ENCODE results near the gene TBC1D4.

TBC1D4 gene

GRCh38 chr13:75468602-75469001 is 13.4 kb downstream of the TBC1D4 start:
- Histone ChIP-seq H3K4me1 (ENCODE audit: control insufficient read depth, insufficient read depth, low read length) (no peaks in the 10 kb centered on the region), H3K4me3 (ENCODE audit: low read length in 2 of 2) (no peak overlapping the region), H3K27ac (ENCODE audit: low read length) (no peak overlapping the region), H3K36me3 (ENCODE audit: control insufficient read depth in 2 of 2, insufficient read depth in 2 of 2, low read length in 2 of 2) (no peaks in the 10 kb centered on the region), H3K27me3 (ENCODE audit: control insufficient read depth in 1 of 2, insufficient read depth in 2 of 2, low read length in 2 of 2) (no peaks in the 10 kb centered on the region), H3K9me3 (ENCODE audit: control insufficient read depth in 2 of 2, low read length in 2 of 2) (no peaks in the 10 kb centered on the region), H3K9ac (ENCODE audit: low read length in 2 of 2) (no peak overlapping the region)

- Histone ChIP-seq H3K27ac (ENCODE audit: low read length) (no peak overlapping the region), H3K9ac (ENCODE audit: low read length in 2 of 2) (no peak overlapping the region), H3K4me1 (ENCODE audit: control insufficient read depth, insufficient read depth, low read length) (no peaks in the 10 kb centered on the region)
Measured at GRCh38 chr13:75468098-75468497, 13.9 kb downstream of the TBC1D4 start.

DNA sequence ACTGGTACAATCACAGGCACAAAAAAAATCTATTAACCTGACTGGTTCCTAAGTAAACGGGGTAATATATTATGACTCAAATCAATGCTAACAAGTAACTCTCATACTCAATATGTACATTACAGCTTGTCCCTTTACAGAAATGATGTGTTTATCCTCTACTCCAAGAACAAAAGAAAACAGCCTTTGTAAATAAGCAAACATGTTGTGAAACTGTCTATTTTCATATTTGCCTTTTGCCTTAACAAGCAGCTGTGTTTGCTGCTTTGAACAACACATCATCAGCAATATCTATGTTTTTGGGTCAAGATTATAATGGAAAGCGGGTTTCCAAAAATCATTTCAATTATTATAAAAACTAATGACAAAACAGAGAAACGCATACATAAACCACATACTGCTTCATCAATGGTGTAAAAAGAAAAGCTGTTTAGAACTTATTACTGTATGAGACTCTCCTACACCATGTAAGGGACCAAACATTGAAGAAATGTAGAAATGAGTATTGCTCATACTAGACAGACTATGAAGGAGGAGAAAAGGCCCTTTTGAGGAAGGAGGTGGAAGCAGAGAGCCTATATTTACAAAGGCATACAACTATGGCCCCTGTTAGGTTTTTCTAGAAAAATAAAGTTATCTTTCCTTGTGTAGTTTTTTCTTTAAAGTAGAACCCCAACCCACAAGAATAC is 14.8 kb downstream of the TBC1D4 start:
- no peak overlapping the region for H3K9ac ChIP-seq (ENCODE audit: low read length in 2 of 2)
- no peaks in the 10 kb centered on the region for H3K27me3 ChIP-seq (ENCODE audit: control insufficient read depth in 1 of 2, insufficient read depth in 2 of 2, low read length in 2 of 2)
- H3K36me3 ChIP-seq (ENCODE audit: control insufficient read depth in 2 of 2, insufficient read depth in 2 of 2, low read length in 2 of 2): no peaks in the 10 kb centered on the region
- no peak overlapping the region for H3K27ac ChIP-seq (ENCODE audit: low read length)
- H3K9me3 ChIP-seq (ENCODE audit: control insufficient read depth in 2 of 2, low read length in 2 of 2): no peaks in the 10 kb centered on the region
- no peak overlapping the region for H3K4me3 ChIP-seq (ENCODE audit: low read length in 2 of 2)
- H3K4me1 ChIP-seq (ENCODE audit: control insufficient read depth, insufficient read depth, low read length): no peaks in the 10 kb centered on the region

More at GRCh38 chr13:75468098-75468497, 13.9 kb downstream of the TBC1D4 start:
- Histone ChIP-seq H3K4me3 (ENCODE audit: low read length in 2 of 2) (no peak overlapping the region), H3K36me3 (ENCODE audit: control insufficient read depth in 2 of 2, insufficient read depth in 2 of 2, low read length in 2 of 2) (no peaks in the 10 kb centered on the region), H3K27me3 (ENCODE audit: control insufficient read depth in 1 of 2, insufficient read depth in 2 of 2, low read length in 2 of 2) (no peaks in the 10 kb centered on the region), H3K9me3 (ENCODE audit: control insufficient read depth in 2 of 2, low read length in 2 of 2) (no peaks in the 10 kb centered on the region)

- H3K4me3 ChIP-seq (ENCODE audit: low read length in 2 of 2): no peak overlapping the region
- H3K4me1 ChIP-seq (ENCODE audit: control insufficient read depth, insufficient read depth, low read length): no peaks in the 10 kb centered on the region
- no peak overlapping the region for H3K9ac ChIP-seq (ENCODE audit: low read length in 2 of 2)
- no peaks in the 10 kb centered on the region for H3K27me3 ChIP-seq (ENCODE audit: control insufficient read depth in 1 of 2, insufficient read depth in 2 of 2, low read length in 2 of 2)
- no peaks in the 10 kb centered on the region for H3K9me3 ChIP-seq (ENCODE audit: control insufficient read depth in 2 of 2, low read length in 2 of 2)
- H3K27ac ChIP-seq (ENCODE audit: low read length): no peak overlapping the region
- no peaks in the 10 kb centered on the region for H3K36me3 ChIP-seq (ENCODE audit: control insufficient read depth in 2 of 2, insufficient read depth in 2 of 2, low read length in 2 of 2)
Measured at GRCh38 chr13:75465236-75465635, 16.7 kb downstream of the TBC1D4 start.

- Histone ChIP-seq H3K27ac (ENCODE audit: low read length) (no peak overlapping the region), H3K9ac (ENCODE audit: low read length in 2 of 2) (no peak overlapping the region), H3K27me3 (ENCODE audit: control insufficient read depth in 1 of 2, insufficient read depth in 2 of 2, low read length in 2 of 2) (no peaks in the 10 kb centered on the region), H3K4me1 (ENCODE audit: control insufficient read depth, insufficient read depth, low read length) (no peaks in the 10 kb centered on the region), H3K4me3 (ENCODE audit: low read length in 2 of 2) (no peak overlapping the region), H3K36me3 (ENCODE audit: control insufficient read depth in 2 of 2, insufficient read depth in 2 of 2, low read length in 2 of 2) (no peaks in the 10 kb centered on the region), H3K9me3 (ENCODE audit: control insufficient read depth in 2 of 2, low read length in 2 of 2) (no peaks in the 10 kb centered on the region)
Measured at GRCh38 chr13:75461314-75461713, 20.7 kb downstream of the TBC1D4 start.

DNA sequence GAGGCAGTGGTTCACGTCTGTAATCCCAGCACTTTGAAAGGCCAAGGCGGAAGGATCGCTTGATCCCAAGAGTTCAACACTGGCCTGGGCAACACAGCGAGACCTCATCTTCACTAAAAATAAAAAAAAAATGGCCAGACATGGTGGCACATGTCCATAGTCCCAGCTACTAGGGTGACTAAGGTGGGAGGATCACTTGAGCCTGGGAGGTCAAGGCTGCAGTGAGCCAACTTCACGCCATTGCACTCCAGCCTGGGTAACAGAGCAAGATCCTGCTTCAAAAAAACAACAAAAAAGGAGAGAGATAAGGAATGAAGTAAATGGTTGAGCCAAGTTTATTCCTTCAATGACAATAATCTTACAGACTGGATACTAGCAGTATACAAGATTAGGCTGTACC is 21.3 kb downstream of the TBC1D4 start:
- Histone ChIP-seq H3K9me3 (ENCODE audit: control insufficient read depth in 2 of 2, low read length in 2 of 2) (no peaks in the 10 kb centered on the region), H3K27me3 (ENCODE audit: control insufficient read depth in 1 of 2, insufficient read depth in 2 of 2, low read length in 2 of 2) (no peaks in the 10 kb centered on the region), H3K4me3 (ENCODE audit: low read length in 2 of 2) (no peak overlapping the region), H3K4me1 (ENCODE audit: control insufficient read depth, insufficient read depth, low read length) (no peaks in the 10 kb centered on the region), H3K27ac (ENCODE audit: low read length) (no peak overlapping the region), H3K36me3 (ENCODE audit: control insufficient read depth in 2 of 2, insufficient read depth in 2 of 2, low read length in 2 of 2) (no peaks in the 10 kb centered on the region), H3K9ac (ENCODE audit: low read length in 2 of 2) (no peak overlapping the region)

DNA sequence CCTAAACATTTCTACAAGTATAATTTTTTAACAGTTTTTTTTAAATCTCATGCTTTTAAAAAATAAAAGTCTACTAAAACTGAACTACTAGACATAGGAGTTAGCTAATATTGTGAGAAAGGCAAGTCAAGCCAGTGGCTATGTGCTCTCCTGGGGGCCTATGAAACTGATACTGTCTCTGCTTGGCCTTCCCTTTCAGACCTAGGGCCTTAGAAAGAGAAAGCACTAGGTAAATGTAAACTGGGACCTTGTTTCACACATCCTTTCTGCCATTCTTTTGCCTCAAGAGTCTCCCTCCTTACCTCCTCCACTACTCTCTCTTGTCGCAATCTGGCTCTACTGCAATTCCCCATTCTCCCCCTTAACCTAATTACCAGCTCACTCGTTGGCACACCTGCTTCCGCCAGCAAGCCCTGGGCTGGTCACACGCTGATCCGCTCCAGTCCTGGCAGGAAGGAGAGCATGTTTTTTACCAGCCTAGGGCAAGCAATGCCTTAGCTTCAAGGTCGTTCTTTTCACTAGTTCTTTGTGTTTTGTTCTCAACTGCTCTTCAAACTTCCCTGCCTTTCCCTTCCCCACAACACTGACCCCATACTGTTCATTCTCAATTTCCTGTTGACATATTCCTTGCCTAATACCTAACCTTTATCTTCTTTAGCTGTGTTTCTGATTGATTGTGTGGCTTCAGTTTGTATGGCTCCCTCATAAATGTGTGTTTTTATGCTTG is 23.1 kb downstream of the TBC1D4 start:
- no peaks in the 10 kb centered on the region for H3K9me3 ChIP-seq (ENCODE audit: control insufficient read depth in 2 of 2, low read length in 2 of 2)
- H3K36me3 ChIP-seq (ENCODE audit: control insufficient read depth in 2 of 2, insufficient read depth in 2 of 2, low read length in 2 of 2): no peaks in the 10 kb centered on the region
- H3K27me3 ChIP-seq (ENCODE audit: control insufficient read depth in 1 of 2, insufficient read depth in 2 of 2, low read length in 2 of 2): no peaks in the 10 kb centered on the region
- no peak overlapping the region for H3K4me3 ChIP-seq (ENCODE audit: low read length in 2 of 2)
- H3K4me1 ChIP-seq (ENCODE audit: control insufficient read depth, insufficient read depth, low read length): no peaks in the 10 kb centered on the region
- no peak overlapping the region for H3K27ac ChIP-seq (ENCODE audit: low read length)
- H3K9ac ChIP-seq (ENCODE audit: low read length in 2 of 2): no peak overlapping the region

GRCh38 chr13:75455962-75456361 is 26.0 kb downstream of the TBC1D4 start:
- Histone ChIP-seq H3K36me3 (ENCODE audit: control insufficient read depth in 2 of 2, insufficient read depth in 2 of 2, low read length in 2 of 2) (no peaks in the 10 kb centered on the region), H3K27ac (ENCODE audit: low read length) (no peak overlapping the region), H3K9me3 (ENCODE audit: control insufficient read depth in 2 of 2, low read length in 2 of 2) (no peaks in the 10 kb centered on the region), H3K9ac (ENCODE audit: low read length in 2 of 2) (no peak overlapping the region), H3K27me3 (ENCODE audit: control insufficient read depth in 1 of 2, insufficient read depth in 2 of 2, low read length in 2 of 2) (no peaks in the 10 kb centered on the region), H3K4me3 (ENCODE audit: low read length in 2 of 2) (no peak overlapping the region), H3K4me1 (ENCODE audit: control insufficient read depth, insufficient read depth, low read length) (no peaks in the 10 kb centered on the region)

DNA sequence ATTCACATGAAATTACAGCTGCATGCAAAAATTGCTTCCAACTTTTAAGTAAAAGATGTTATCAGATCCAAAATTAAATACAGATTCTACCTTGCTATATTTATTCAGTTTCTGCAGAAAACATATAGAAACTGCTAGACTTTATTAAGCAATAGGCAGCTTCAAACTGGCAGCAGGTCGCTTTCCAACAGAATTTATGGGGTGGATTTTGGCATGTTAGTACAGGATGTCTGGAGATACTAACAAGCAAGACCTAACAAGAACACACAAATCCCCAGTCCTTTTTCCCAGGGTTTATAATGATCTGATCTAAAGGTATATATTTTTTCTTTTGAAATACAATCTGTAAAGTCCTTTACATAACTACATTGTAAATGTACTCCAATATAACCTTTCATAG is 27.5 kb downstream of the TBC1D4 start:
- no peaks in the 10 kb centered on the region for H3K27me3 ChIP-seq (ENCODE audit: control insufficient read depth in 1 of 2, insufficient read depth in 2 of 2, low read length in 2 of 2)
- no peak overlapping the region for H3K27ac ChIP-seq (ENCODE audit: low read length)
- no peak overlapping the region for H3K4me3 ChIP-seq (ENCODE audit: low read length in 2 of 2)
- H3K36me3 ChIP-seq (ENCODE audit: control insufficient read depth in 2 of 2, insufficient read depth in 2 of 2, low read length in 2 of 2): no peaks in the 10 kb centered on the region
- H3K9ac ChIP-seq (ENCODE audit: low read length in 2 of 2): no peak overlapping the region
- H3K9me3 ChIP-seq (ENCODE audit: control insufficient read depth in 2 of 2, low read length in 2 of 2): no peaks in the 10 kb centered on the region
- H3K4me1 ChIP-seq (ENCODE audit: control insufficient read depth, insufficient read depth, low read length): no peaks in the 10 kb centered on the region

DNA sequence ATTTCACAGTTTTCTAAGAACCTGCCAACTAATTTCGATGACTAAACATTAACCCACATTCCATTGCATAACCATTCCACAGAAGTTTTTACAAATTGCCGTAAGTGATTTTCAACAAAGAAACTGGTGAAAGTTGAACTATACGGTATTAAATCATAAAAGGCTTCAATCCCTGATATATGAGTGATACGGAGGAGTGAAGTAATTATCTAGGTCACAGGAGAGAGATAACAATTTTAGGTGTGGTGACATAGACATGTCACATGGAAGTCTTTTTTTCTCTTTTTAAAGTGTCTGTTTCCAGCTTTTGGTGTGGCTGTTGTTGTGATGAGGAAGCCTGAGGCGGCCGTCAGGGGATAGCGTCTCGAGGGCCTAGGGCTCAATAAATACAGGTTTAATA is 29.4 kb downstream of the TBC1D4 start:
- Histone ChIP-seq H3K4me1 (ENCODE audit: control insufficient read depth, insufficient read depth, low read length) (no peaks in the 10 kb centered on the region), H3K36me3 (ENCODE audit: control insufficient read depth in 2 of 2, insufficient read depth in 2 of 2, low read length in 2 of 2) (no peaks in the 10 kb centered on the region), H3K9me3 (ENCODE audit: control insufficient read depth in 2 of 2, low read length in 2 of 2) (no peaks in the 10 kb centered on the region), H3K27me3 (ENCODE audit: control insufficient read depth in 1 of 2, insufficient read depth in 2 of 2, low read length in 2 of 2) (no peaks in the 10 kb centered on the region), H3K4me3 (ENCODE audit: low read length in 2 of 2) (no peak overlapping the region), H3K9ac (ENCODE audit: low read length in 2 of 2) (no peak overlapping the region), H3K27ac (ENCODE audit: low read length) (no peak overlapping the region)

GRCh38 chr13:75447493-75447892 is 34.5 kb downstream of the TBC1D4 start:
- no peak overlapping the region for H3K9ac ChIP-seq (ENCODE audit: low read length in 2 of 2)
- H3K4me3 ChIP-seq (ENCODE audit: low read length in 2 of 2): no peak overlapping the region
- H3K36me3 ChIP-seq (ENCODE audit: control insufficient read depth in 2 of 2, insufficient read depth in 2 of 2, low read length in 2 of 2): no peaks in the 10 kb centered on the region
- H3K27ac ChIP-seq (ENCODE audit: low read length): no peak overlapping the region
- H3K9me3 ChIP-seq (ENCODE audit: control insufficient read depth in 2 of 2, low read length in 2 of 2): no peaks in the 10 kb centered on the region
- no peaks in the 10 kb centered on the region for H3K27me3 ChIP-seq (ENCODE audit: control insufficient read depth in 1 of 2, insufficient read depth in 2 of 2, low read length in 2 of 2)
- H3K4me1 ChIP-seq (ENCODE audit: control insufficient read depth, insufficient read depth, low read length): no peaks in the 10 kb centered on the region

Data from stomach smooth muscle (tissue), 2 donors.